OCI-LY3 (cell line): Measurements from ENCODE around the gene MAT2A.

Experiments used
- CTCF ChIP-seq: fragments of 200-600, 300-600 bp; sonication (generic); IDR thresholded peaks from 2 replicates; pipeline ENCODE4 v1.5.1; 2014; ENCODE audit warnings: antibody characterized with exemption, low read length, low read depth
- EZH2phosphoT487 ChIP-seq: fragments of 200-600 bp; shearing (Covaris generic); IDR thresholded peaks from 2 replicates; pipeline ENCODE4 v1.6.1; 2018; ENCODE audit warnings: antibody characterized with exemption, mixed run types, low read depth

GRCh38 chr2:85584354-85584856 is 45.4 kb downstream of the MAT2A start, which contains the start of gene VAMP5:
- TF ChIP-seq CTCF (no peak), EZH2phosphoT487 (no peak)
